Stimulated activated naive CD8-positive, alpha-beta T cell treated with anti-CD3 and anti-CD28 coated beads, Interleukin-15, amount 100 ng/mL, for 72 hours (primary cell): ENCODE measurements around the gene CFAP77.

Experiments
- ATAC-seq: fragments of 150-1000 bp; cut with Tn5 transposase; 2 replicates; pipeline ENCODE4 v1.10.0; 2021; ENCODE audit warnings: mild to moderate bottlenecking, moderate library complexity
- DNase-seq, 2 donors: peaks; one replicate each; pipeline ENCODE4 v3.0.0; 2021 to 2022
- H3K27ac Mint-ChIP-seq, 2 donors: one replicate each; pipeline ENCODE4 v1.8.0; 2022; ENCODE audit warnings: mild to moderate bottlenecking in 2 of 2, mixed read lengths in 2 of 2, moderate library complexity in 2 of 2
- H3K27me3 Mint-ChIP-seq: one replicate; pipeline ENCODE4 v1.8.0; 2022; ENCODE audit warnings: mixed read lengths
- H3K4me1 Mint-ChIP-seq: one replicate; pipeline ENCODE4 v1.8.0; 2022; ENCODE audit warnings: mild to moderate bottlenecking, mixed read lengths
- H3K4me3 Mint-ChIP-seq, 2 donors: one replicate each; pipeline ENCODE4 v1.8.0; 2022; ENCODE audit warnings: mild to moderate bottlenecking in 2 of 2, mixed read lengths in 2 of 2, moderate library complexity in 1 of 2
- H3K9me3 Mint-ChIP-seq, 2 donors: one replicate each; pipeline ENCODE4 v1.8.0; 2022; ENCODE audit warnings: mixed read lengths in 2 of 2

The CFAP77 gene

DNA sequence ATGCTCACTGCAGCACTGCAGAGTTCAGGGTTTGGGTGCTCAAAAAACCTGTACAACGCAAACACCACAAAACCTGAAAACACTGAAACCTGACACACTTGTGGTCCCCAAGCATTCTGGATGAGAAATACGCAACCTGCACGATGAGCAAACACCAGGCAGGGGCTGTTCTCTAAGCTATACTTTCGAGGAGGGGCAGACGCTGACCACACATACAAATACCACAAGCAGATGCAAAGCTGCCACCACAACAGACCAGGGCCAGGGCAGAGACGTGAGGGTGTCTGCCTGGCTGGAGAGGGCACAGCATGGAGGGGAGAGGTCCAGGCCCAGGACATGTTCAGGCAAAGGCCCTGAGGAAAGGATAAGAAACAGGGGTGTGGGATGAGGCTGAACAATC lies 195.4 kb downstream of the CFAP77 start:
- Mint-ChIP-seq H3K4me1 (peaks cover 10% of the 10 kb centered on the region), H3K4me3 (no peak overlapping the region), H3K27me3 (no peaks in the 10 kb centered on the region), H3K9me3 (no peaks in the 10 kb centered on the region), H3K27ac (no peak overlapping the region)
- DNase-seq (no peak), ATAC-seq (no peak)

DNA sequence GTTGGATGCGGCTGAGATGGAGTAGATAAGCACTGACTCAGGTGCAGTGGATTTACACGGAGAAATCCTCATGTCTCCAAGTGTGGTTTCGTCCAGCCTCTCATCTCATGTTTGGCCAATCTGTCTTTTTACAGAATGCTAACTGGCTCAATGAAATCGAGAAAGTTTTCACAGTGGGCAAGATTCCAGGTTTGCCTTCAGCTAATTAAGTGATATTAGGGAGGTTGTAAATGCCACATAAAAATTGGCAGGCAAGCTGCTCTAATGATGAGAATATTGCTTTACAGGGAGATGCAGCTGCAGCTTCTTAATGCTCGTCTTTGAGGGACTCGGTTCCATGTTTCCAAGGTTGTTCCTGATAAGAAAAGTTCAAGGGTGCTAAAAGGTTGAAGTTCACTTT lies 196.1 kb downstream of the CFAP77 start:
- H3K27me3 Mint-ChIP-seq = no peaks in the 10 kb centered on the region
- H3K4me3 Mint-ChIP-seq = no peak overlapping the region
- DNase-seq (no peak), ATAC-seq (no peak)
- H3K9me3 Mint-ChIP-seq = no peaks in the 10 kb centered on the region
- H3K4me1 Mint-ChIP-seq = peaks cover 10% of the 10 kb centered on the region
- no peak overlapping the region for H3K27ac Mint-ChIP-seq

GRCh38 chr9:132609184-132609583 lies 199.2 kb downstream of the CFAP77 start:
- H3K27ac Mint-ChIP-seq = no peak overlapping the region
- DNase-seq (no peak), ATAC-seq (no peak)
- H3K4me3 Mint-ChIP-seq = no peak overlapping the region
- no peaks in the 10 kb centered on the region for H3K27me3 Mint-ChIP-seq
- no peaks in the 10 kb centered on the region for H3K4me1 Mint-ChIP-seq
- H3K9me3 Mint-ChIP-seq = no peaks in the 10 kb centered on the region

- DNase-seq (no peak), ATAC-seq (no peak)
- no peaks in the 10 kb centered on the region for H3K9me3 Mint-ChIP-seq
- no peaks in the 10 kb centered on the region for H3K27me3 Mint-ChIP-seq
- no peak overlapping the region for H3K4me3 Mint-ChIP-seq
- no peaks in the 10 kb centered on the region for H3K4me1 Mint-ChIP-seq
- peak overlapping the region in 1 of 2 donors; percentile 69 for H3K27ac Mint-ChIP-seq
Observed at GRCh38 chr9:132609829-132610228, 199.8 kb downstream of the CFAP77 start.

GRCh38 chr9:132610661-132611060 lies 200.7 kb downstream of the CFAP77 start:
- H3K27ac Mint-ChIP-seq = no peak overlapping the region
- H3K4me1 Mint-ChIP-seq = no peaks in the 10 kb centered on the region

DNA sequence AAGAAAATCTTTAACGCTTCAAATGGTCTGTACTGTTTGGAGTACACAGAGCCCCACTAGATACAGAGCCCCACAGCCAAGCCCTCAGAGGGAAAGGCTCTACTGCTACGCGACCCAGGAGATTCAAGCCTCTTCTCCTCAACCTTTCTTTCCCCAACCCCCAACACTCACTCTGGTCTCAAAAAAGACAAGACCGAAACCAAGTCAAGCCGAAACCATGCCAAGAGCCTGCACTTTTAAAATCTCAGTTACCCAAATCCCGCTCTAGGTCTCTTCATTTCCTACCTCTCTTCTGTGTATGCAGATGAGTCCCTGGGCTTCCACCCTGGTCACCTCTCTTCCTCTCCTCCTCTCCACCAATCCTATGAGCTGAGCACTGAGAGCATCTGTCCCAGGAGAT lies 204.3 kb downstream of the CFAP77 start:
- DNase-seq (no peak), ATAC-seq (no peak)
- H3K4me3 Mint-ChIP-seq = no peak overlapping the region
- no peaks in the 10 kb centered on the region for H3K4me1 Mint-ChIP-seq
- H3K9me3 Mint-ChIP-seq = no peaks in the 10 kb centered on the region
- no peaks in the 10 kb centered on the region for H3K27me3 Mint-ChIP-seq
- H3K27ac Mint-ChIP-seq = no peak overlapping the region

More at GRCh38 chr9:132610661-132611060, 200.7 kb downstream of the CFAP77 start:
- ATAC-seq (no peak), DNase-seq (no peak)
- H3K4me3 Mint-ChIP-seq = no peak overlapping the region
- H3K27me3 Mint-ChIP-seq = no peaks in the 10 kb centered on the region
- H3K9me3 Mint-ChIP-seq = no peaks in the 10 kb centered on the region

- H3K9me3 Mint-ChIP-seq = no peaks in the 10 kb centered on the region
- H3K27ac Mint-ChIP-seq = no peak overlapping the region
- no peaks in the 10 kb centered on the region for H3K4me1 Mint-ChIP-seq
- ATAC-seq (no peak), DNase-seq (no peak)
- H3K27me3 Mint-ChIP-seq = no peaks in the 10 kb centered on the region
- no peak overlapping the region for H3K4me3 Mint-ChIP-seq
Observed at GRCh38 chr9:132615774-132616173, 205.8 kb downstream of the CFAP77 start.

DNA sequence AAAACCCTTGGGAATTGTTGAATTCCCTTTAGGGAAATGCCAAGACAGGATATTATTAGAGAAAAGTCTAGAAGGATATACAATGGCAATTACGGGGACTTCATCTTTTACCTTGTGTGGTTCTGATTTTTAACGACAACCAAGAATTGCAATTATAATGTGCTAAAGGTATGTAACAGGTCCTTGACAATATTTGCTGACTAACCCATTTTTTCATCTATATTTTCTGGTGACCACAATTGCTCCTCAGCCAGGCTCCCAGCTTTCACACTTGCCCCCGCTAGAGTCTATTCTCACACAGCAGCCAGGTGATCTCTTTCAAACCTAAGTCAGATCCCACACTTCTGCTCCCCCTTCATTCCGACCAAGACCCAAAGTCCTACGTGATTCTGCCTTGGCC lies 206.7 kb downstream of the CFAP77 start:
- H3K4me3 Mint-ChIP-seq = no peak overlapping the region
- no peaks in the 10 kb centered on the region for H3K4me1 Mint-ChIP-seq
- no peak for DNase-seq
- H3K27me3 Mint-ChIP-seq = no peaks in the 10 kb centered on the region
- no peaks in the 10 kb centered on the region for H3K9me3 Mint-ChIP-seq
- peak overlapping the region in 1 of 2 donors; percentile 39 for H3K27ac Mint-ChIP-seq
- no peak for ATAC-seq

DNA sequence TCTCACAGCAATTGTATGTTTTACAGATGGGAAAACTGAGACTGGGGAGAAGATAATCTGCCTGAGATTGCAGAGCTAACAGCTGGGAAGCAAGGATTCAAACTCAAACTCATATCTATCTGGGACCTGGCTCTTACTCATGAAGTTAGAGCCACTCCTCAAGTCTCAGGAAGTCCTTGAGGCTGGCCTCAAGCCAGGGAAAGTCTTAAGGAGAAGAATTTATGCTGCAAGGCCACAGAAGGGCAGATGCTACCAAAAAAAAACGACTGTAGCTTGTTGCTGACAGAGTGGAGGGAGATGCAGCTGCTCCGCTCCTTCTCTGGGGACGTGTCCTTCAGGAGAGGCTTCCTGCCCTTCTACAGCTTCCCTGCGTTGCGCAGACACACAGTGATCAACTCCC lies 212.1 kb downstream of the CFAP77 start:
- ATAC-seq (no peak), DNase-seq (no peak)
- no peaks in the 10 kb centered on the region for H3K4me1 Mint-ChIP-seq
- H3K27me3 Mint-ChIP-seq = no peaks in the 10 kb centered on the region
- no peak overlapping the region for H3K4me3 Mint-ChIP-seq
- H3K27ac Mint-ChIP-seq = no peak overlapping the region
- no peaks in the 10 kb centered on the region for H3K9me3 Mint-ChIP-seq
